ENCODE measurements around the gene OR56B1. TPM values are rescaled to one million over a fixed set of nuclear protein-coding genes. Genes with fewer than 3 reads are reported as not detected.
A peak's percentile ranks its signal among the peaks of the same experiment; 100 is the strongest.

Gene OR56B1, protein sequence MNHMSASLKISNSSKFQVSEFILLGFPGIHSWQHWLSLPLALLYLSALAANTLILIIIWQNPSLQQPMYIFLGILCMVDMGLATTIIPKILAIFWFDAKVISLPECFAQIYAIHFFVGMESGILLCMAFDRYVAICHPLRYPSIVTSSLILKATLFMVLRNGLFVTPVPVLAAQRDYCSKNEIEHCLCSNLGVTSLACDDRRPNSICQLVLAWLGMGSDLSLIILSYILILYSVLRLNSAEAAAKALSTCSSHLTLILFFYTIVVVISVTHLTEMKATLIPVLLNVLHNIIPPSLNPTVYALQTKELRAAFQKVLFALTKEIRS
- total RNA-seq: under 1 TPM; 0.16 to 0.25 TPM
- polyA plus RNA-seq (ENCODE audit: insufficient read depth, low read depth, low replicate concordance): not detected
- long read RNA-seq, donor 1: 0 reads
- long read RNA-seq, donor 2: 0 reads

DNA sequence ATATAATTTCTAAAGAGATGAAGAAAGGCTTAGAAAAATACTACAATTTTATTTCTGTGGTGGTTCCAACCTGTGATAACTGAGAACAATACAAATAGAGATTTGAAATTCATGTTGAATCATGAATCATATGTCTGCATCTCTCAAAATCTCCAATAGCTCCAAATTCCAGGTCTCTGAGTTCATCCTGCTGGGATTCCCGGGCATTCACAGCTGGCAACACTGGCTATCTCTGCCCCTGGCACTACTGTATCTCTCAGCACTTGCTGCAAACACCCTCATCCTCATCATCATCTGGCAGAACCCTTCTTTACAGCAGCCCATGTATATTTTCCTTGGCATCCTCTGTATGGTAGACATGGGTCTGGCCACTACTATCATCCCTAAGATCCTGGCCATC, at the start of gene OR56B1:
Gene OR56B1 (plus strand): TSS at position 53 of the 400 bp plus-strand sequence. CDS start 69 bp downstream, at position 122.
- no peaks in the 10 kb centered on the region for H3K4me1 ChIP-seq
- TF ChIP-seq, protein P1, sequence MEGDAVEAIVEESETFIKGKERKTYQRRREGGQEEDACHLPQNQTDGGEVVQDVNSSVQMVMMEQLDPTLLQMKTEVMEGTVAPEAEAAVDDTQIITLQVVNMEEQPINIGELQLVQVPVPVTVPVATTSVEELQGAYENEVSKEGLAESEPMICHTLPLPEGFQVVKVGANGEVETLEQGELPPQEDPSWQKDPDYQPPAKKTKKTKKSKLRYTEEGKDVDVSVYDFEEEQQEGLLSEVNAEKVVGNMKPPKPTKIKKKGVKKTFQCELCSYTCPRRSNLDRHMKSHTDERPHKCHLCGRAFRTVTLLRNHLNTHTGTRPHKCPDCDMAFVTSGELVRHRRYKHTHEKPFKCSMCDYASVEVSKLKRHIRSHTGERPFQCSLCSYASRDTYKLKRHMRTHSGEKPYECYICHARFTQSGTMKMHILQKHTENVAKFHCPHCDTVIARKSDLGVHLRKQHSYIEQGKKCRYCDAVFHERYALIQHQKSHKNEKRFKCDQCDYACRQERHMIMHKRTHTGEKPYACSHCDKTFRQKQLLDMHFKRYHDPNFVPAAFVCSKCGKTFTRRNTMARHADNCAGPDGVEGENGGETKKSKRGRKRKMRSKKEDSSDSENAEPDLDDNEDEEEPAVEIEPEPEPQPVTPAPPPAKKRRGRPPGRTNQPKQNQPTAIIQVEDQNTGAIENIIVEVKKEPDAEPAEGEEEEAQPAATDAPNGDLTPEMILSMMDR (IDR thresholded peaks at IDR 0.05): no peak
- no peak for TF ChIP-seq POLR2A (IDR thresholded peaks at IDR 0.05)
- WGBS, 2 donors: 80 to 100% methylated on average over 1 of the region's 1 CpG
- H3K9me3 ChIP-seq: no peaks in the 10 kb centered on the region
- no peaks in the 10 kb centered on the region for H3K36me3 ChIP-seq (ENCODE audit: low read depth, missing control alignments)
- H3K4me3 ChIP-seq: no peak within 1 kb of the TSS
- no peak within 1 kb of the TSS for H3K27ac ChIP-seq
- no peak for DNase-seq
- no peaks in the 10 kb centered on the region for H3K27me3 ChIP-seq
- intact Hi-C loops (cut with DNase I; ENCODE audit: low total_unique reads): no loop called here

DNA sequence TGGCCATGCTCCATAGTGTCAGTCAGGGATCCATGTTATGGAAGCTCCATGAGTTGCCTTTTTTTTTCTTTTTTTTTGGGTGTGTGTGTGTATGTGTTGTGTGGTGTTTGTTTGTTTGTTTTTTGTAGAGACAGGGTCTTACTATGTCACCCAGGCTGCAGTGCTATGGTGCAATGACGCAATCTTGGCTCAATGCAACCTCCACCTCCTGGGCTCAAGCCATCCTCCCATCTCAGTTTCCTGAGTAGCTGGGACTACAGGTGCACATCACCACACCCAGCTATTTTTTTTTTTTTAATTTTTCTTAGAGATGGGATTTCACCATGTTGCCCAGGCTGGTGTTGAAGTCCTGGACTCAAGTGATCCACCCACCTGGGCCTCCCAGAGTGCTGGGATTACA, 47.8 kb upstream of the OR56B1 start:
- H3K4me1 ChIP-seq: peaks cover 5% of the 10 kb centered on the region
- no peaks in the 10 kb centered on the region for H3K9me3 ChIP-seq
- intact Hi-C loops (cut with DNase I; ENCODE audit: low total_unique reads): no loop called here
- no peaks in the 10 kb centered on the region for H3K36me3 ChIP-seq (ENCODE audit: low read depth, missing control alignments)
- whole genome bisulfite sequencing, 2 donors: 94 to 100% methylated on average over 1 of the region's 1 CpG
- H3K27ac ChIP-seq: peak overlapping the region; percentile 85 to 97
- DNase-seq: no peak
- H3K4me3 ChIP-seq: no peak overlapping the region
- no peak for TF ChIP-seq POLR2A (IDR thresholded peaks at IDR 0.05)
- TF ChIP-seq, protein P1 (IDR thresholded peaks at IDR 0.05): no peak
- H3K27me3 ChIP-seq: no peaks in the 10 kb centered on the region

DNA sequence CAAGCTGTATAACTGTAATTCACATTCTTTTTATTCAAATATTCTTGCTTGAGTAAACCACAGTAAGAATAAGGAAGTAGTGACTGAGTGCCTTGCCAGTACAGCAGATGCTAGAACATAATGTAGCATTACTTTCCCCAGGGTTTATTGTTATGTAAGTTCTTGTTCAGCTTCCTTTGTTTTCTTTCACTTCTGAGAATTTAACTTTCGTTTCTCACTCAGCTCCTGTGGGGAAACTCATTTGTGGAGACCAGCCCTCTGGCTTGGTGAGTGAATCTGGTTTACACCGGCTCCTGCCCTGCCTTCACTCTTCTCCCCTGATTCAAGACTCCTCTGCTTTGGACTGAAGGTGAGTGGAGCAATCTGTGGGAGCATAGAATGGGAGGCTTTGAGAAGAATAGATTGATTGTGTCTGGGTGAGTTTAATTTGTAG, 46.7 kb upstream of the OR56B1 start, which contains the start of gene TRIM22:
Gene TRIM22 (plus strand): TSS at position 240 of the 433 bp plus-strand sequence. CDS start 6,443 bp downstream, outside the sequence.
- Histone ChIP-seq H3K27ac (peak within 1 kb of the TSS; percentile 85 to 97), H3K4me3 (peak within 1 kb of the TSS; percentile 38 to 51), H3K4me1 (no peaks in the 10 kb centered on the region), H3K27me3 (no peaks in the 10 kb centered on the region), H3K36me3 (ENCODE audit: low read depth, missing control alignments) (no peaks in the 10 kb centered on the region), H3K9me3 (no peaks in the 10 kb centered on the region)
- intact Hi-C loops (cut with DNase I; ENCODE audit: low total_unique reads): no loop called here
- TF ChIP-seq POLR2A (IDR thresholded peaks at IDR 0.05): no peak
- TF ChIP-seq, protein P1 (IDR thresholded peaks at IDR 0.05): no peak
- 27 to 28% methylated on average over 2 of the region's 2 CpGs for WGBS, 2 donors
- DNase-seq: peak; percentile 59

DNA sequence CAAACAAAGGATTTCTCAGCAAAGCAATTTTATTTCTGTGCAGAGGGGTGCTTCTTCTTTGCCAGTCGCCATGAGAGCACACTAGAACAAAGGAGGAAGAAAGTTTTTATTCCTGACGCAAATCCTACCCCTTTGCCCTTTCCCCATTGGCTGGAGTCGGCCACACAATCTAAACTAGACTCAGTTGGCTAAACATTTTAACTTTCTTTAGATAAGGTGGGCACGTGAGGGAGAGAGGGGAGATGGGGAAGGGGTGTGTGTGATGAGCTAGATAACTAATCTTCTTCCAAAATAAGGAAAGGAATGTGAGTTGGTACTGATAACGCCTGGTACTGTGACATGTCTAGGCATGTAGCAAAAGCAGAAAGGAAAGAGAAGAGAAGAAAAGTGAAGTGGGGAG, 46.0 kb upstream of the OR56B1 start:
- H3K27ac ChIP-seq: peak overlapping the region; percentile 85 to 97
- peak overlapping the region; percentile 38 to 51 for H3K4me3 ChIP-seq
- no peaks in the 10 kb centered on the region for H3K36me3 ChIP-seq (ENCODE audit: low read depth, missing control alignments)
- no peaks in the 10 kb centered on the region for H3K4me1 ChIP-seq
- H3K27me3 ChIP-seq: no peaks in the 10 kb centered on the region
- TF ChIP-seq, protein P1 (IDR thresholded peaks at IDR 0.05): no peak
- intact Hi-C loops (cut with DNase I; ENCODE audit: low total_unique reads): no loop called here
- H3K9me3 ChIP-seq: no peaks in the 10 kb centered on the region
- WGBS, 2 donors: 28 to 38% methylated on average over 5 of the region's 5 CpGs
- peak; percentile 25 for DNase-seq

Data from testis (tissue), 5 donors.